HG03045 (cell line): ENCODE data around the gene REEP3.
A peak's percentile ranks its signal among the peaks of the same experiment; 100 is the strongest.

Experiments
- ATAC-seq: cut with Tn5 transposase; IDR thresholded peaks from one replicate; pipeline ENCODE4 v1.9.1; 2021; ENCODE audit warnings: mild to moderate bottlenecking, moderate library complexity; ENCODE audit not compliant: unreplicated experiment

The REEP3 gene

DNA sequence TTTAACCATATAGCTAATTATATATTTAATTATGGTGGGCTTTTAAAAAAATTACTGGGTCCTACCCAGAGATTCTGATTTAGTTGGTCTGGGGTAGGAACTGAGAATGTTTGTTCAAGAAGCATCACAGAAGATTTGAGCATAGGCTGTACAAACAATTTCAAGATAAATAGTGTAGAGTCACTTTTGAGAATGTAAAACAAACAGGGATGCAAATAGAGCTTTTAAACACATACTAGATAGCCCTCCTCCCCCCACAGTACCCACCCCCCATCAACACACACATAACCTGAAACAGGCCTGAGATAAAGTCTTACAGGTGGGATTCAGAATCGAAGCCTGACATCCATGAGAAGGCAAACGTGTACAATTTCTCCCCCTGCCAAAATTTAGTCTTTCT is 15.6 kb upstream of the REEP3 start:
- no peak for ATAC-seq

DNA sequence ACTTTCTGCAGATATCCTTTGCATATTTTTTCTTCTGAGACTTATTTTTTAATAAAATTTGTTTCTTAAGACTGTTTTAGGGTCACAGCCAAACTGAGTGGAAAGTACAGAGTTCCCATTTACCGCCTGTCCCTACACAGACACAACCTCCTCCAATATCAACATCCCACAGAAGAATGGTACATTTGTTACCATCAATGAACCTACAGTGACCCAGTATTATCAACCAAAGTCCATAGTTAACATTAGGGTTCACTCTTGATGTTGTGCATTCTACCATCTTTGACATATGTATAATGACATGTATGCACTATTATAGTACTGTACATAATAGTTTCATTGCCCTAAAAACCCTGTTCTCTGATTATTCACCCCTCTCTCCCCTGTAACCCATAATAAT is 14.6 kb upstream of the REEP3 start:
- no peak for ATAC-seq

DNA sequence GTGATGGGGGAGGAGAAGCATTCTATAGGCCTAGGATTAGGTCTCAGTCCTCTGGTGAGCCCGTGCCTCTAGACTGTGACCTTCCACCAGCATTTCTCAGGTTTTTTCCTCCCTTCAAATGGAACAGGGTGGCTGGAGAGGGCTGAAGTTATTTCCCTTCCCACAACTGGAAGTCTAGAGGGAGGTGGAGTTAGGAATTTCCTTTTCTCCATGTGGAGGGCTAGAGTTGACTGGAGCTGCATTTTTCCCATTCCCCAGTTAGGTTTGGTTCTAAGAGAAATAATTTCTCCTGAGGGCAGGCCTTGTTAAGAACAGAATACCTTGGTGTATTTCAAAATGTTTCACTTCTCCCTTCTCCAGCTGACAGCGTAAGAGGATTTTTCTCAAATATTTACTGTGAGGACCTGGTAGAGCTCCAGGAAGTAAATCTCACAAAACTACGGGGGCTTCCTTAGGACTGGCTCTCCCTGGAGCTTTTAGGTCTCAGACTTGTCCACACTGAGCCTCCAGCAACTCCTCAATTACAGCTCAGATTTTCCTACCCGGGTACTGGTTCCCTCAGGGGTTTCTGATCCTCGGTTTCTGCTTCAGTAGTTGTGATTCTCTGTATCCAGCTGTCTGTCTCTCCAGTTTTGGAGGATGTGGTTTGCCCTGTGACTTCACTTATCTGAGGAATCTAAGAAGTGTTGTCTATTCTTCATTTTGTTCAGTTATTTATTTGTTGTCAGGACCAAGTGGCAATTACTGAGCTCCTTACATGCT is 6.0 kb upstream of the REEP3 start:
- ATAC-seq = no peak

DNA sequence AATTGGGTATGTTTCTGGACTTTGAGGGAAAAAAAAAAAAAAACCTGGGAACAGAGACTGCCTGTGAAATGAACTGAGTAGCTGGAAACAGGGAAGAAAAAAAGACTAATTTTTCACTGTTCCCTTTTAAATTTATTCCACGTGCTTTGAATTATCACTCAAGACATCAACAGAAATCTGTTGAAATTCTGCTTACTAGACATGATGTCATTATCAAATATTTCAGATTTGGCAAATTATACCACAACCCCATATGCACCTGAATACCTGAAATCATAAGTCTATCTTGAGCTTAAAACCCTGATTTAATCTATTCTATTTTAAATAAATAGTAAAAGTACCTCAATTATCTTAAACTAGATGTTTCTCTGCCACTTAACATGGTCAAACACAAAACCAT is 5.0 kb upstream of the REEP3 start:
- ATAC-seq = no peak

DNA sequence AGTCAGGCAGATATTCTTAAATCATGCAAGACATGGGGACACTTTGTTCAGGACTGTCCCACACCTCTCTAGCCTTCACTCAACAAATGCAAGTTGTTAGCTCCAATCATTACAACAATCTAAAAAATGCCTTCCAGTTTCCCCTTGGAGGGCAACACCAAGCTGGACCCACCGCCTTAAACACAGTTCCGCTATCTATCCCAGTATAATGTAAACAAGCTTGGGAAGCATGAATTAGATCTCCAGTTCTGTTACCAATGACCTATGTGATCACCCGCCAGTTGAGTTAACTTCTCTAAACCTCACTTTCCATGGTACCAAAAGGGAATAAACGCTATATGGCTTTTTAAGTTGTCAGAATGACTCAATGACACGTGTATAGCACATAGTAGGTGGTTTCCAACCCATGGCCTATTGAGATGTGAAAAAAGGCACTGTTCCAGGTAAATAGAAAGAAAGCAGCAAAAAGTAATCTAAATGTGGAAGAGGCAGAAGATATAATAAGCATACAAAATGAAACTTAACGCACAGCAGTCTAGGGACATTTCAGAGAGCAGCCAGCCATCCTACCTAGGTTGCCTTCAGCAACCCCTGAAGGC is 2.4 kb upstream of the REEP3 start:
- no peak for ATAC-seq

DNA sequence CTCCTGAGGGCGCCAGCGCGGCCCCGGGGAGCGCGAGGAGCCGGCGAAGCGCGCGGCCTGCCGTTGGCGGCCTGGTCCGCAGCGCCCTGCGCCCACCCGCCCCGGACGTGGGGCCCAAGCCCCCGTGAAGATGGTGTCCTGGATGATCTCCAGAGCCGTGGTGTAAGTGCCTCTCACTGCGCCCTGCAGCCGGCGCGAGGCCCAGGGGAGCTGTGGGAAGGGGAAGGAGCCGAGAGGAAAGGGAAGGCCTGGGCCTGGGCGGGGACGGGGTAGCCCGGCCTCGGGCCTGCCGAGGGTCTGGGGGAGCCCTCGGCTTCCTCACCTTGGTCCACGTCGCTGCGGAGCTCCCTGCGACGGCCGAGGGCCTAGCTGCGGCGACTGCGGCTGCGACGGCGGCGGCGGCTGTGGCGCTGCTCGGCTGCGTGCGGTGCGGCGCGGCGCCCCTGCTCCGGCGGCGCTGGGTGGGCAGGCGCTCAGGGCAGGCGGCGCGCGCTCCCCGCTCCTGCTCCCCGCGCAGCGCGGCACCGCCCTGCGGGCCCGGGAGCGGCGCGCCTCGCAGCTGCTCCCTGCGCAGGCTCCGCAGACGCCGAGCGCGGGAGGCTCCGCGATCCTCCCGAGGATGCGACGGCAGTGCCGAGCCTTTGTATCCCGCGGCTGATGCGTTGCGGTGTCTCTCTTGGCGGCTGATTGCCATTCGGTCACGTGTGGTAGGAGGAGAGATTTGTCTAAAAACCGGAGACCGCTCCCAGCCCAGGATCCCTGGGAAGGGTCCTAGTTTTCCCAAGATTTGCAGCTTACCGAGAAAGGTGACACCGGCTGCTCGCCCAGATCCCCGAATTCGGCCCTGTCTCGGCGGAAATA is 445 bp downstream of the REEP3 start:
- ATAC-seq = peak; percentile 77

DNA sequence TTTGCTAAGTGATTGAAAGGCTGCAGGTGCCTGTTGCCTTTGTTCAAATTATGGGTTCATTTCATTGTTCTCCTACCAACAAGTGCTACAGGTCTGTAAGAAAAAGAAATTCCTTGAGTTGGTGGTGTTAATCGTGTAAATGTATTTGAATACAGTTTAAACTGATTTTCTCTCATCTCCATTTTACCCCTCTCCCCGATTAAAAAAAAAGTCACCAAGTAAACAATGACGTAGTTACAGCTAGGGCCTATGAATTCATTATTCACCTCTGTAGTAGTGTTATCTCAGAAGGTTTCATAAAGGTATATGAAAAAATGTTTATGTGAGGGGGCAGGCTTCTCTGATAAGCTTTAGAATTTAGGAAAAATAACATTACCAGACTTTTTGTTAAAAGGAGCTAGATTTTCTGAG is 1.1 kb downstream of the REEP3 start:
- no peak for ATAC-seq

DNA sequence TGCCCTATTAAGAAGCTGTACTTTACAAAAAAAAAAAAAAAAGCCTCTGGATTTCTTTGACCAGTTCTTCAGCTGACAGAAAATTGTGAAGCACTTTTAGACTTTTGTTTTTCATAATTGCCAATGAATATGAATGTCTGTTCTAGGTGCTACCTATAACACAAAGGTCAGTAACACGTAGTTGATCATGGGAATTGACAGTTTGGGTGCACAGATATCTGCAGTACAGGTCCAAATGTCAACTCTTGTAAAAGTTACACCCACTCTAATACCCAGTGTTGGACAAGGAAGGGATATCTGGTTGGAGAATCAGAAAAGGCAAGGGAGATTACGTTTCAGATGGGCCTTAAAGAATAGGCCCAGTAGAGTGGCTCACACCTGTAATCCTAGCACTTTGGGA is 1.8 kb downstream of the REEP3 start:
- ATAC-seq = no peak

DNA sequence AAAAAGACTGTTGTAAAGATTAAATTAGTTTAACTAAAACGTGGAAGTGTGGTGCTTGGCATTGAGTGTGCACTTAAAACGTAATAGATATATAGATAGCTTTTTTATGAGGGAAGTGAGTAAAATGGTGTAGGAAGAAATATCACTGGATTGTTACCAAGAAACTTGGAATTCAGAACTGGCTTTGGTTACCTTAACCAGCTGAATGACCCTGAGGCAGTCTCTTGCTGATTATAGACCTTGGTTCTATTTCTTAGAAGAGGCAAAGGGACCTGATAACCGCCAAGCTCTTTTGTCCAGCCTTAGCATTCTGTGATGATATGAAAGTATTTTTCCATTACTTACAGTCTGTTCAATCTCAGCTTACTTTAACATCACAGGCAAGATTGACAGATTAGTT is 3.8 kb downstream of the REEP3 start:
- ATAC-seq = no peak

DNA sequence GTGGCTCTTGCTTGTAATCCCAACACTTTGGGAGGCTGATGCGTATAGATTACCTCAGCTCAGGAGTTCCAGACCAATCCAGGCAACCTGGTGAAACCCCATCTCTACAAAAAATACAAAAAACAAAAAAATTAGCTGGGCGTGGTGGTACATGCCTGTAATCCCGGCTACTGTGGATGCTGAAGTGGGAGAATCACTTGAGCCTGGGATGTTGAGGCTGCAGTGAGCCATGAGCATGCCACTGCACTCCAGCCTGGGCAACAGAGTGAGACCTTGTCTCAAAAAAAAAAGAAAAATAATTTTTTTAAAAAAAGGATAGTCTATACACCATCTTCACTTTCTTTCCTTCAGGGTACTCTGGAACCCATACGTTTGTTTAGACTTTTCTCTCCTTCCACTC is 6.2 kb downstream of the REEP3 start:
- ATAC-seq = no peak

DNA sequence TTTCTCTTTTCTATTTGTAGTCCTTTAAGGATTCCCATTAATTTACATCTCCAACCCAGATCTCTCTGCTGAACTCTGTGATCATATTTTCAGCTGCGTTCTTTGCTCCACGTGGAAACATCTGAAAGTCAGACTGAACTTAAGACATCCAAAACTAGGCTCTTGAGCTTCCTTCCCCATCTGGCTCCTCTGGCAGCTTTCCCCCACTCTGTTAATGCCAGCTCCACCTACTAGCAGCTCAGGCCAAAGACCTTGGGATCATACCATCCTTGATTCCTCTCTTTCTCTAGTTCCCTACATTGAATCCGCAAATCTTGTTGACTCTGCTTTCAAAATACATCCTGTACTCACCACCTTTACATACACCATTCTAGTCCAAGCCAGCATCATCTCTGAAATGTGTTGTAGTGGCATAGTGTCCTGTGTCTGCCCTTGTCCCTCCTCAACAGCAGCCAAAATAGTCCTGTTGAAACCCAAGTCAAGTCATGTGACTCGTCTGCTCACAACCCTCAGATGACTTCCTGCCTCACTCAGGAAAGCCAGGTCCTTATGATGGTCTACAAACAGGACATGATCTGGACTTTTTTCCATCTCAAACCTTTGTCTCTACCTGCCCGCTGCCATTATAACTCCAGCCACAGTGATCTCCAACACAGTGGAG is 7.0 kb downstream of the REEP3 start:
- no peak for ATAC-seq

DNA sequence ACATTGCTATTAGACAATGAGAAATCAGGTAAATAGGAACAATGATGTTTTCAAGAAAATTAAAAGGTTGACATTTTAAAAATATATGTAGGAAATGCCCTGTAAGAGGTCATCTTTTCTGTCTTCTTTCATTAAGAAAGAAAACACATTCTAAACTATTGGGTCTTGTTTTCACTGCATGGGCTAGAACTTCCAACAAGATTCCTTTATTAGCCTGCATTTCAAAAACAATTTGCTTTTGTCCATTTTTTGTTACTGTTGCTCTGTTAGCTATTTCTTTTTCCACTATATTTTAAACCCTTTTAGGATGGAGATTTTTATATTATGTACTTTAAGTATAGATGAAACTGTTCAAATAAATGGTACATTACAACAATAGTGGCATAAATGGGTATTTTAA is 9.2 kb downstream of the REEP3 start:
- no peak for ATAC-seq

DNA sequence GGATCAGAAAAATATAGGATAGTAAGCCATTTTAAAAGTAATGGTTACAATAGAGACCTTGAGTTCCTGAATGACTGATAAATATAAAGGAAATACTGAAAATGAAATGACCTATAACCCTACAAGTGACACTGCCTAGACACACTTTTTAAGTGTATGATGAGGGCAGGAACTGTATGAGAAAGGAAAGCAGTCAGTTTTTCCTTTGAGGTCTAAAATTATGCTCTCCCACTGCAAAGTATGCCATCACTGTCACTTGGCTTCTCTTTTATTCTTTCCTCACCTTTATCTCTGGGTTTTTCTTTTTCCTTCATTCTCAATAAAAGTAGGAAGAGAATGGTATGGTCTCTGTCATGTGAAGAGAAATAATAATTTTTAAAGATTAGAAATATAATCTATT is 13.5 kb downstream of the REEP3 start:
- ATAC-seq = no peak

DNA sequence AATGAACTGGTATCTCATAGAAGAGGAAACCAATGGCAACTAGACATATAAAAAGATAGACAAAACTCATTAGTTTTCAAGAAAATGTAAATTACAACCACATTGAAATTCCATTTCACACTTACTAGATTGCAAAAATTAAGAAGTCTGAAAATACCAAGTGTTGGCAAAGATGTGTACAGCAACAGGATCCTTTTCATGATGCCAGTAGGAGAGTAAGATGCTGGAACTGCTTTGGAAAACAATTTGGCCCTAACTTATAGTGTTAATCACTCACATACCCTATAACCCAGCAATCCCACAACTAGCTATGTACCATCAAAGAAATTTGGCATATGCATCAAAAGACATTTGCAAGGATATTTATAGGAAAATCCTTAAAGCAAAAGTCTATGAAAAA is 15.5 kb downstream of the REEP3 start:
- no peak for ATAC-seq

DNA sequence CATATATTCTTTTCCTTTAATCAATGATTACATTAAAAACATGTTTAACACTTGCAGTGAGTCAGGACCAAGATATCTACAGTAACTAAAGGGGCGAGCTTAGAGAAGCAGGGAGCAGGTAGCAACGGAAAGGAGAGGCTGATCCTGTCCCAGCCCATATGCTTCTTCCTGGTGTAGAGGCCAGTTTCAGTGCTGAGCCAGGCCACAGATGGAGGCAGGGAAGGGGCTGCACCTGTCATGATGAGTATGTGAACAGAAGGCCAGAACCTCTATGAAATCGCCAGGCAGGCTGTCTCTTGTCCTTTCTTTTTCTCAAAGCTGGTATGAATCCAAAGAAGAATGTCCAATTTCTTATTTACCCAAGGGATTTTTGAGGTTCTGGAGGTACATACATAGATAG is 16.3 kb downstream of the REEP3 start:
- ATAC-seq = no peak

DNA sequence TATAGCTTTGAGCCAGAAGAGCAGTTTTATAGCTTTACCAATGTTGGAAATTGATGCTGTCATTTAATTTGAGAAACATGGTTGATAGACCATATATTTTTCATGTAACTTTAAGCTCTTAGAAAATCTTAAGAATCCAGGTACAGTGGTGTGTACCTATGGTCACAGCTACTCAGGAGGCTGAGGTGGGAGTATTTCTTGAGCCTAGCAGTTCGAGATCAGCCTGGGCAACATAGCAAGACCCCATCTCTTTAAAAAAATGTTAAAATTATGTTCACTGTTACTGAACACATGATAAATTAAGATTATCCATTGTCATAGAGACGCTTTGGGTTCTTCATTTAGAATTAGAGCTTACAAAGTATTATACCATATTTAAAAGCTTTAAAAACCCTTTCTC is 18.2 kb downstream of the REEP3 start:
- no peak for ATAC-seq

DNA sequence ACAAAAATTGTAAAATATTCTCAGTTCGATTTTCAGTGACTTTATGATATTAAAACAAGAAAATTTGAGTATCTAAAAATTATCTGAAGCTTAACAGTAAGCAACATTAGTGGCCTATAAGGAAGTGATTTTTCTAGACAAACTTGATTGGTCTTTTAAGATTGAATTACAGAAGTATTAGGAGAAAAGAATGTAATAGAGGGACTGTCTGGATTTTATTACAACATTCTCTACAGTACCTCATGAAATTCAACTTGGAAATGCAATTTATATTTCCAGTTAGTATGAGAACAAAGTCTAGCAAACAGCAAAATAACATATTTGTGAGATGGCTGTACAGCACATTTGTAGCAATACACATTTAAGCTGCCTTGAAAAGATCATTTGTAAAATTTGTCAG is 18.8 kb downstream of the REEP3 start:
- no peak for ATAC-seq

DNA sequence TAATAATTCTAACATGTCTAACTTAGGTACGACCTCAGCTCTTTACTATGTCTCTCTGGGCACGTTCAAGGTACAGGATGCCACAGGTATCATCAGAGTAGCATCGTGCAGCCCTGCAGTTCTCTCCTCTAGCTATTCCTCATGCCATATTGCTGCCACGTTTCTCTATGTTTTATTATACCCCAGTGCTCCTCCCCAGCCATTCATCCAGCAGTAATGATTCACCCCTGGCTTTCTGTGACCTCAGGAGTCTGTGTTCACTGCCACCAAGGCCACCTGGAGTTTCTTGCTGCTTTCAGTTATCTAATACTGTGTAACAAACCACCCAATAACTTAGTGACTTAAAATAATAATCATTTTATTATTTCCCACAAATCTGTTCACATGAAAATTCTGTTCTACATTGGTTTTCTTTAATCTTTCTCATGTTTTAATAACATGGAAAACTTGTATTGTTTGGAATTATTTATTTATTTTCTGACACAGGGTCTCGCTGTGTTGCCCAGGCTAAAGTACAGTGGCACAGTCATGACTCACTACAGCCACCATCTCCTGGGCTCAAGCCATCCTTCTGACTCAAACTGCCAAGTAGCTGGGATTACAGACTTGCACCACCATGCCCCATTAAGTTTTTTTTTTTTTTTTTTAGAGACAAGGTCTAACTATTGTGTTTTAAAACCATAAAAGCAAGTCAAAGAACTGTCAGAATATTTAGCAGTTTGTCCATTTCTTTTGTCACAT is 21.8 kb downstream of the REEP3 start:
- no peak for ATAC-seq

DNA sequence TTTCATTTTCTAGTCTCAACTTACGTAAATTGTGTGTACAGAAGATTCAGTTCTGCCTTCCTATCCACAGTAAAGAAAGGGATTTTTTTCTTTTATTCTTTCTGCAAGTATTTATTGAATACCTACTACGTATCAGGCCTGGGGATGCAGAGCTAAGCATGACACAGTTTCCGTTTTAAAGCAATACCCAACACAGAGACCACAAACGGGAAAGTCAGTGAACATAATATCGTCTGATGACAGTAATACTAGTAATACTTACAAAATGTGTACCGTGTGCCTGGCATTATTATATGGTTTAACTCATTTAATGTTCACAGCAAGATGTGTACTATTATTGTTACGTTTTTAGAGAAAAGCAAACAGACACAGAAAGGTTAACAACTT is 22.4 kb downstream of the REEP3 start:
- no peak for ATAC-seq

DNA sequence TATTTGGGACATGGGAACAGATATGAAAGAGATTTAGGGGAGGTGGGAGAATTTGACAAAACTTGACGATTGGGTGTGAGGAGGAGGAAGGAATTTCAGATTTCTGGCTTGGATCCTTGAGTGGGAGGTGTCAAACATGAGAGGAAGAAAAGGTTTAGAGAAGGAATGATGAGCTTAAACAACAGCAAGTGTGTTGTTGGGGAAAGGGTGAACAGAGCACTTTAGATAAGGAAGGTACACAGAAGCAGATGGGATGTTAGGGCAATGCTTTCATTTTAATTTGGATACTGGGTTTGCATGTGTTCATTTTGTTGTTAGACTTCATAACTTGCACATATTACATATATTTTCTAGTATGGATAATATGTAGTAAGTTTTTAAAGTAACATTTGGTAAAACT is 23.2 kb downstream of the REEP3 start:
- ATAC-seq = no peak
